Midbrain (tissue), 1 donor: ENCODE measurements around the gene HNRNPK.
A peak's percentile ranks its signal among the peaks of the same experiment; 100 is the strongest.
"Not testable (repeated sequence)": the region's sequence is repeated elsewhere in the genome, so short reads cannot be mapped to it uniquely, and the experiment has no call there.

ENCODE experiments used
- DNase-seq: peaks from one replicate; lab custom pipeline; 2025; lab: John Stamatoyannopoulos, UW

Gene HNRNPK

DNA sequence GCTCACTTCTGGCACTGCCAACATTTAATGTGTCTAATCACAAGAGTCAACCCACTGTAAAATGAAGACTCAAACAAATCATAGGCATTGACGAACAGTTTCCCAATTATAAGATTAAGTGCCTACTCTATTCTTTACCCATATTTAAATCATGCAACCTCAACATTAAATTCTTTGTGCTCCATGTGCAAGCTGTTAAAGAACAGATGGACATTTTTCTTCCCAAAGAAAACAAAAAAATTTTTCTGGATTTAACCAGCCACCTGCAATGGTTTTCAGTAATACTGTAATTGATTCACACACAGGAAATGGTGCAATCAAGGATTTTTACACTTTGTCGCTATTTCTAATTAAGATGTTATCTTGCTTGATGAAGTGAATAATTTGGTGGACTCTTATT lies 3.6 kb downstream of the HNRNPK start:
- DNase-seq, result no peak

DNA sequence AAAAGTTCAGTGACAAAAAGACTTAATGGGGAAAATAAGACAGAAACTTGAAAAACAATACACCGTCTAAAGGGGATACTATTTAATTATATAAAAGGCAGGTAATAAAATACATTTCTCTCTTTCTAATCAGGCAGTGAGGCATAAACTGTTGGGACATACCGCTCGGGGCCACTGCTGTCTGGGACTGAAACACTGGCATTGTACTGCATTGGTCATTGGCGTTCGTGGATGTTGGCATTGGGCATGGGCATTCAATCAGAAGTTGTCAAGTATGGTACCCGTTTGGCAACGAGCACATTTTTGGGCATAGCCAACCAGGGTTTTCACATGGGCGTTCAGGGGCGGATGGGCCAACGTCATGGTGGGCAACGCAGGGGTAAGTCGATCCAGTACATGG lies 4.7 kb downstream of the HNRNPK start:
- DNase-seq, result no peak

GRCh38 chr9:83972286-83972685 lies 7.7 kb downstream of the HNRNPK start:
- no peak for DNase-seq

DNA sequence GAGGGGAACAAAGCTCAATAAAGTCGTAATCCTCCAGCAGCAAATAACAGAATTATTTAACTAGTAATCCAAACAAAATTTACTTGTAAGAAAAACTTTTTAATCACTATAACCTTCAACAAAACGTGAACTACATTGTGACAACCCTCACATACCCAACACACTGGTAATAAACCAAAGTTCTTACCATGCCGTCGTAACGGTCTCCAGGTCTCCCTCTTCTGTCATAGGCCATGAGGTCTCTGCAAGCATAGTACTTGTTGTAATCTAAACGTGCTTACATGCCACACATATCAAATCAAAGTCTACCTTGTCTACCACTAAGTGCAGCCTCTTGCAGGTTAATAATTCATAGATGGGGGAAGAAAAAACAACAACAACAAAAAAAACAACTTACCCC lies 8.5 kb downstream of the HNRNPK start:
- DNase-seq, result no peak

GRCh38 chr9:83969602-83970001 lies 10.4 kb downstream of the HNRNPK start:
- no peak for DNase-seq

DNA sequence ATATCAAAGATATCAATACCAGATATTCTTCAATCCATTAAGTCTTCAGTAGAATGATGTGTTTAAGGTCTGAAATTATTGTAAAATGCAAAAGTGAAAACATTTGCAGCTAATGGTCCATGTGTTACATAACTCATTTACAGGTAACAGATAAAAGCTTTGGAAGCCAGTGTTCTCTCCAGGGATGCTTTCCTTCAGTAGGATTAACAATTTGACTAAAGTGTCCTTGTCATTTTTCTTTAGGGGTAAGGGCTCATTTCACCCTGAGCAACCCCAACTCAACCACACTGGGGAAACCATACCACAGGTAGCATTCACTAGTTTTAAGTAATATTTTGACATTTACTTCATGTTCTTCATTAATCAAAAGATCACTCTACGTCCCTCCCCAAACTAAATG lies 12.9 kb downstream of the HNRNPK start:
- no peak for DNase-seq

GRCh38 chr9:83966209-83966582 lies 13.8 kb downstream of the HNRNPK start:
- DNase-seq, result no peak

DNA sequence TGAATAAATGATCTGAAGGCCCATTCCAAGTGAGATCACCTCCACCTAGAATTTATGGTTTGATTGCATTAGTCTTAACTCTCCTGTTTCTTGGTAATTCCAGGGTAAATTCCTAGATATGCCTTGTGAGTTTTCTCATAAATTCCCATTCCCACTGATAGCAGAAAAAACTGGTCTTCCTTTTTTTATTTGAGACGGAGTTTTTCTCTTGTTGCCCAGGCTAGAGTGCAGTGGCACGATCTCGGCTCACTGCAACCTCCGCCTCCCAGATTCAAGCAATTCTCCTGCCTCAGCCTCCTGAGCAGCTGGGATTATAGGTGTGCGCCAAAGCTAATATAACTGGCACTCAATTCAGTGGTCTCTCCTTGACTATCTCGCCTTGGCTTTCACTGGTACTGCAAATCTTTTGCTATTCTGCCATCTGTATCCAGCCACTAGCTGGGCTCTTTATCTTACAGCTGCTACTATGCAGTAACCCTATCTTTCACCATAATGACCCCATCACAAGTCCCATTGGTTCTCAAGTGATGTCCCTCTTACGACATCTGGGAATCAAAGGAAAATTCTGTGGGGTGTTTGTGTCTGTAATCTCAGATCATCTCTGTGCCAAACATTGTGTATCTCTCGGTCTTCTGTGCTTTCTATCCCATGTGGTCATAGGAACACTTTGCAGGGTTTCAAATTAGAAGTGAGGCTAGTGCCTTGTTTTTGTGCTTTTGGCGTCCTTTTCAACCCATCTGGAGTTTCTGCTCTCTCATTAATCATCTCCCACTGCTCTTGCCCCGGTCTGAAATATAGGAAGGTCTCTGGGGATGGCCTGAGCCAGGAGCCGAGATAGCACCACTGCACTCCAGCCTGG lies 14.4 kb downstream of the HNRNPK start:
- DNase-seq, result no peak

DNA sequence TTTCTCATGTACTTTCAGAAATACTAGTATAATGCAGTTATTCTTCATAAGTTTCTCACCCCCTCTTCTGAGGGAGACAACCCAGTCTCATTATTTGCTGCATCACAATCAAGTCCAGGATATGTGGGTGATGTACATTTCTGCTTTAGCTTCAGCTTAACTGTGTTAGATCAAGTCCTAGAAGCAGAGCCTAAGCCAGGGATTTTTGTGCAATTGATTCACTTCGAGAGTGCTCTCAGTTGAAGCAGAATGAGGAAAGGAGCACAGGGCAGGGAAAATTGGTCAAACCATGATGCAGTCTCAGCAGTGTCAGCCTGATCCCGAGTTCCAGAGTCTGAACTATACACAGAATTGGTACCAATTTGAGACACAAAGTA lies 15.1 kb downstream of the HNRNPK start:
- no peak for DNase-seq

DNA sequence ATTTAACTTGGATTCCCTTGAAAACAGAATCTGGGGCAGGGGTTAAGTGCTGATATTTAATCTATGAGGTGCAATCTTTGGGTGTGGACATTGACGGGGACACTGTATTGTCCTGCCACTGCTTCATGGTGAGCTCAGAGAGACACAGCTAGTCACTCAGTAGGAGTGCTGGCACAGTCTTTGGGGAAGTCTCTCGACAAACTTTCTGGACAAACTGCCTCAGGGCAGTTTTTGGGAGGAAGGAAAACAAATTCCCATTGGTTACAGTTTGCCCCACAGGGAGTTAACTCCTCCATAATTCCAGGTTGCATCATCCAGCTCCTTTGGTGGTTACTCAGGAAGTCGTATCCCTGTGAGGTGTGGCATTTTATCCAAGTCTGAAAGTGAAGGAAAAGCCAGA lies 17.9 kb downstream of the HNRNPK start:
- no peak for DNase-seq

DNA sequence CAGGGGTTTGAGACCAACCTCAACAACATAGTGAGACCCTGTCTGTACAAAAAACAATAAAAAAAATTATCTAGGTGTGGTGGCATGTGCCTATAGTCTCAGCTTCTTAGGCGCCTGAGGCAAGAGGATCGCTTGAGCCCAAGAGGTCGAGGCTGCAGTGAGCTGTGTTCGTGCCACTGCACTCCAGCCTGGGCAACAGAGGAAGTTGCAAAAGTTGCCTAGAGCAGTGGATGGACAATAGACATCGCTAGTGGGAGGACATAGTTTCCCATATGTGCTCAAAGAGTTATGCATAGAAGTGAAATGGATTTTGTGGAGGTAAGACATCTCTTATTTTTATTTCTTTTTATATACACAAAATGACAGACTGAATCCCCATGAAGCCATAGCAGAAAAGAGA lies 19.0 kb downstream of the HNRNPK start:
- no peak for DNase-seq

GRCh38 chr9:83959061-83959460 lies 21.0 kb downstream of the HNRNPK start:
- no peak for DNase-seq

- DNase-seq, result no peak
These were observed 22.8 kb downstream of the HNRNPK start for GRCh38 chr9:83957248-83957513.

DNA sequence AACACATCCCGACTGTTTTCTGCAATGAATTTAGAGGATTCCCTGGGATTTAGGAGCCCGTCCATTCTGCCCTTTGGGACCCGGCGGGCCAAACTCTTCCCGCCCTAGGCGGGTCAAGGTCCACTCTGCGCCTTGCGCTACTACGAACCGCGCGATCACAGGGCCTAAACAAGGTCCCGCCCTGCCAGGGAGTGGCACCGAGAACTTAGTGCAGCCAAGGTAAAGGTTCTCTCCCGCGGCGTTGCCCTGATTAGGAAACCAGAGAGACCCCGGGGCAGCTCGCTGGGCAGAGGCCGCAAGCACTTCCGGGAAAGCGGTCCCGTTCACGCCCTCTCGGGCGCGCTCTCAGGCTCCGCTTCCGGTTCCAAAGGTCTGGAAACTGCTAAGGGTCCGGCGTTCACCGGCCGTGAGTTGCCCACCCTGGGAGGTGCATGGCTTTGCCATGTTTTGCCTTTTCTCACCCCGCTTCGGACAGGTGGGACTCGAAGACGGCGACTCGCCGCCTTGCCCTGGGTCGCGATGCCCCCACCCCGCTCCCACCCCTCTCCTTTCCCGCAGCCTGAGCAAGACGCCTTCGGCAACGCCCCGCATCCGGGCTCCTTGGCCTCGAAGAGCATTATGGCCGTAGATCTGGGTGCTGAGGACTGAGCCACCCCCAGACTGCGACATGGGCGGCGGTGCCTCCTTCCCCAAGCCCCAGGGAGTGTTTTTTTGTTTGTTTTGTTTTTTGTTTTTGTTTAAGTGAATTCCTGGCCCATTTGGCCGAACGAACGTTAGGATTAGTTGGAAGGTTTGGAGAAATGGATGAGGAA lies 23.4 kb downstream of the HNRNPK start:
- DNase-seq, result peak; percentile 80

DNA sequence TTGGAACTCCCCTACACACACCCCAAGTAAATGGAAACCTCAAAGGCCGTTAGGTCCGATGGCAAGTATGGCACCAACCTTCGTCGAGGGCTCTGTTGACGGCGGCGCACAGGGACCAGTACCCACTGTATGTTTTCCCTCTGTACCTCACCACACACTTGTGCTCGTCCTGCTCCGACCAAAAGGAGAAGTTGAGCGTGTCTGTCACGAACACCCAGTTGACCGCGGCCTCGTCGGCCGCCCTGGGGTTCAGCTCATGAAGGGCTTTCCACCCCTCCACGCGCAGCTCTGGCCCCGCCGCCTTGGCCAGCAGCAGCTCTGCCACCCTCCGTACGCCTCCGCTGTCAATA lies 24.0 kb downstream of the HNRNPK start:
- peak; percentile 52 for DNase-seq

- not testable (repeated sequence) for DNase-seq
These were observed 31.9 kb downstream of the HNRNPK start for GRCh38 chr9:83948096-83948495.

- DNase-seq, result no peak
These were observed 39.3 kb downstream of the HNRNPK start for GRCh38 chr9:83940590-83941303.

GRCh38 chr9:83937861-83938455 lies 42.1 kb downstream of the HNRNPK start:
- peak; percentile 70 for DNase-seq

DNA sequence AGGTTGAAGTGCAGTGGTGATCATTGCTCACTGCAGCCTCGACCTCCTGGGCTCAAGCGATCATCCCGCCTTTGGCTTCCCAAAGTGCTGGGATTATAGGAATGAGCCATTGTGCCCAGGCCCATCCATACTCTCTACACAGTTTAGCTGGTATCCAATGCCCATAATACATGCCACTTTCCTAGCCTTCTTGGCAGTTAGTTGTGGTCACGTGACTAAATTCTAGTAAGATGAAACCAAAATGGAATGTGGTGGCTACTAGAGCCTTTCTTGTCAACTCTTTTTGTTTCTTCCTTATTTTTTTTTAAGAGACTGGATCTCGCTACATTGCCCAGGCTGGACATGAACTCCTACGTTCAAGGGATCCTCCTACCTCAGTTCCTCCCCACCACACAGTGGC lies 43.5 kb downstream of the HNRNPK start:
- DNase-seq, result no peak

GRCh38 chr9:83935276-83935935 lies 44.6 kb downstream of the HNRNPK start:
- DNase-seq, result no peak

- DNase-seq, result no peak
These were observed 45.3 kb downstream of the HNRNPK start for GRCh38 chr9:83934569-83935275.
